GM12878 (cell line): ENCODE results near the gene KIF6. TPM values are rescaled to one million over a fixed set of nuclear protein-coding genes. Genes with fewer than 3 reads are reported as not detected.

Experiments used
- ATAC-seq: fragments of 200-7000 bp; cut with Tn5 transposase; 3 replicates; pipeline ENCODE4 v1.9.1; 2020; ENCODE audit warnings: mild to moderate bottlenecking, moderate library complexity
- BruUV-seq: library from RNA; stranded (reverse); fragments of 400-500 nt; replicated peaks from 2 replicates; lab custom pipeline; 2021; lab: Mats Ljungman, UMichigan
- CTCF ChIA-PET: fragments of 300-600 bp; sonication (Branson Sonifier 250); formaldehyde crosslinking; extraction: SDS; loops from one replicate; lab custom pipeline; 2021; ENCODE audit warnings: inconsistent platforms; lab: Yijun Ruan, JAX
- POLR2A ChIA-PET: fragments of 350-600 bp; formaldehyde crosslinking; extraction: SDS; loops from one replicate; lab custom pipeline; 2021; ENCODE audit warnings: inconsistent platforms; lab: Charles Lee
- RAD21 ChIA-PET: fragments of 300-600 bp; sonication (Branson Sonifier 250); formaldehyde crosslinking; loops from one replicate; lab custom pipeline; 2023; ENCODE audit warnings: antibody characterized with exemption; ENCODE audit not compliant: unreplicated experiment; lab: Charles Lee
- SMC1A ChIA-PET: fragments of 300-600 bp; sonication (Branson Sonifier 250); formaldehyde crosslinking; loops from one replicate; lab custom pipeline; 2023; ENCODE audit not compliant: unreplicated experiment, uncharacterized antibody; lab: Charles Lee
- DNase-seq: peaks from one replicate; pipeline ENCODE4 v3.0.0-alpha.2; 2011; ENCODE audit warnings: low read depth, low spot score
- FAIRE-seq: peaks from 3 replicates; lab custom pipeline; 2011; peaks lifted over from hg19 to GRCh38; lab: Jason Lieb, UNC
- H2AFZ ChIP-seq: 2 replicates; pipeline ENCODE4 v1.6.0; 2011; ENCODE audit warnings: low read depth, low read length, control low read depth; ENCODE audit not compliant: control insufficient read depth
- H3K27ac ChIP-seq: 2 replicates; pipeline ENCODE4 v1.5.1; 2011; ENCODE audit warnings: control low read depth; ENCODE audit not compliant: control insufficient read depth, insufficient read depth
- H3K27me3 ChIP-seq, 2 experiments: replicated peaks in 1 of 2; 2 replicates each; pipeline versions ENCODE4 v1.6.0 to v1.6.1; 2011; ENCODE audit warnings: low read length in 1 of 2; ENCODE audit not compliant: control insufficient read depth in 2 of 2, insufficient read depth in 2 of 2
- H3K36me3 ChIP-seq, 2 experiments: 2 replicates each; pipeline ENCODE4 v1.5.1; 2011; ENCODE audit warnings: low read length in 1 of 2; ENCODE audit not compliant: control insufficient read depth in 2 of 2, insufficient read depth in 2 of 2
- H3K4me1 ChIP-seq: 2 replicates; pipeline ENCODE4 v1.6.1; 2011; ENCODE audit warnings: mild to moderate bottlenecking, low read length, moderate library complexity, mixed read lengths; ENCODE audit not compliant: control insufficient read depth, insufficient read depth
- H3K4me2 ChIP-seq: 2 replicates; pipeline ENCODE4 v1.6.0; 2011; ENCODE audit warnings: control low read depth; ENCODE audit not compliant: control insufficient read depth, insufficient read depth
- H3K4me3 ChIP-seq: fragments of 200-600 bp; sonication (generic); 2 replicates; pipeline ENCODE4 v1.5.1; 2016
- H3K79me2 ChIP-seq: 2 replicates; pipeline ENCODE4 v1.6.0; 2011; ENCODE audit warnings: low read length; ENCODE audit not compliant: control insufficient read depth, insufficient read depth
- H3K9ac ChIP-seq: 2 replicates; pipeline ENCODE4 v1.8.0; 2011; ENCODE audit warnings: low read length, control low read depth, mixed read lengths; ENCODE audit not compliant: control insufficient read depth, insufficient read depth
- H3K9me3 ChIP-seq: replicated peaks from 3 replicates; pipeline ENCODE4 v1.5.1; 2011; ENCODE audit warnings: mild to moderate bottlenecking, low read length; ENCODE audit not compliant: control insufficient read depth, insufficient read depth
- H4K20me1 ChIP-seq: 2 replicates; pipeline ENCODE4 v1.6.0; 2011; ENCODE audit not compliant: control insufficient read depth, insufficient read depth
- CBX5 ChIP-seq: sonication (generic); IDR thresholded peaks from 2 replicates; pipeline ENCODE4 v1.6.1; 2016; ENCODE audit warnings: low read depth, moderate library complexity, mild to moderate bottlenecking, inconsistent platforms
- GATAD2B ChIP-seq: fragments of 450-650 bp; conservative IDR thresholded peaks from 2 replicates; pipeline ENCODE4 v1.6.1; 2017; ENCODE audit warnings: low read depth, mild to moderate bottlenecking, moderate library complexity
- HCFC1 ChIP-seq: fragments of 150-350 bp; IDR thresholded peaks from 2 replicates; pipeline ENCODE4 v1.6.1; 2014; ENCODE audit warnings: low read length
- JUND ChIP-seq: IDR thresholded peaks from 2 replicates; pipeline ENCODE4 v1.6.1; 2012; ENCODE audit warnings: low read depth, mild to moderate bottlenecking, low read length, improper control_type of control experiment, moderate library complexity
- KAT2A ChIP-seq: conservative IDR thresholded peaks from 2 replicates; pipeline ENCODE4 v1.6.1; 2011; ENCODE audit warnings: low read depth, low read length; ENCODE audit not compliant: control insufficient read depth
- NRF1 ChIP-seq: conservative IDR thresholded peaks from 2 replicates; pipeline ENCODE4 v1.6.1; 2011; ENCODE audit warnings: mild to moderate bottlenecking, low read depth, low read length, improper control_type of control experiment
- PBX3 ChIP-seq: IDR thresholded peaks from 2 replicates; pipeline ENCODE4 v1.6.1; 2011; ENCODE audit warnings: mild to moderate bottlenecking, low read depth, low read length, moderate library complexity; ENCODE audit not compliant: insufficient replicate concordance
- POLR2AphosphoS5 ChIP-seq: IDR thresholded peaks from 2 replicates; pipeline ENCODE4 v1.6.1; 2011; ENCODE audit warnings: mild to moderate bottlenecking, low read length, inconsistent platforms
- RELA ChIP-seq: fragments of 450-650 bp; IDR thresholded peaks from 2 replicates; pipeline ENCODE4 v1.8.0; 2014; ENCODE audit warnings: borderline replicate concordance; ENCODE audit not compliant: partially characterized antibody
- RFX5 ChIP-seq: IDR thresholded peaks from 2 replicates; pipeline ENCODE4 v1.6.1; 2011; ENCODE audit warnings: low read depth, low read length, improper control_type of control experiment
- SIN3A ChIP-seq: IDR thresholded peaks from 2 replicates; pipeline ENCODE4 v1.6.1; 2012; ENCODE audit warnings: low read depth, low read length, improper control_type of control experiment
- SMAD5 ChIP-seq: IDR thresholded peaks from 2 replicates; pipeline ENCODE4 v1.6.1; 2016; ENCODE audit warnings: antibody characterized with exemption, low read depth
- SREBF1 ChIP-seq: IDR thresholded peaks from 2 replicates; pipeline ENCODE4 v1.6.1; 2012; ENCODE audit warnings: mild to moderate bottlenecking, low read length
- SRF ChIP-seq, 2 experiments: IDR thresholded peaks; 2 replicates each; pipeline ENCODE4 v1.6.1; 2011; ENCODE audit warnings: low read depth in 2 of 2, low read length in 2 of 2, mild to moderate bottlenecking in 1 of 2, moderate library complexity in 1 of 2
- TCF7 ChIP-seq: IDR thresholded peaks from 2 replicates; pipeline ENCODE4 v1.6.1; 2014; ENCODE audit warnings: antibody characterized with exemption, borderline replicate concordance
- USF1 ChIP-seq: IDR thresholded peaks from 2 replicates; pipeline ENCODE4 v1.6.1; 2011; ENCODE audit warnings: borderline replicate concordance, low read depth, mild to moderate bottlenecking, moderate library complexity, mixed read lengths, low read length; ENCODE audit not compliant: insufficient read depth; ENCODE audit errors: extremely low read length
- ZZZ3 ChIP-seq: IDR thresholded peaks from 2 replicates; pipeline ENCODE4 v1.6.1; 2011; ENCODE audit warnings: low read depth; ENCODE audit not compliant: control insufficient read depth, insufficient read length
- WGBS: methylation state at CpG from one replicate; pipeline ENCODE4 v1.1.6; 2016; ENCODE audit warnings: low lambda C conversion rate; ENCODE audit not compliant: insufficient replicate concordance, insufficient coverage; ENCODE audit errors: missing lambda C conversion rate; 5-methylcytosine and 5-hydroxymethylcytosine counted together
- in situ Hi-C: fragments of 300-500 bp; cut with MboI; formaldehyde crosslinking; loops from 9 replicates; pipeline ENCODE4 v1.14.3; 2018; ENCODE audit warnings: mixed read lengths
- intact Hi-C: fragments of 100-400 bp; cut with micrococcal nuclease; formaldehyde crosslinking; loops from one replicate; pipeline ENCODE4 v1.14.2; 2022; ENCODE audit not compliant: unreplicated experiment
- polyA plus RNA-seq, 11 experiments: library from polyadenylated mRNA; depleted of rRNA in 4 of 11; unstranded in 6 of 11; stranded (reverse) in 5 of 11; fragments of >200 nt; fragmentation: Nextera tagmentation in 4 of 11; fragmentation: Illumina TruSeq in 1 of 11; extraction: Ambion mirVana in 4 of 11; extraction: Trizol in 1 of 11; gene quantifications; 1 replicate in 1 of 11; 2 replicates in 10 of 11; pipeline versions ENCODE4 v1.2.1 to v1.2.3, GENCODE V29; 2011 to 2016; ENCODE audit warnings: inconsistent platforms in 2 of 11, missing spikeins in 2 of 11, low read depth in 1 of 11
- total RNA-seq, 4 experiments: library from RNA; depleted of rRNA in 3 of 4; stranded (reverse); fragments of >200 nt in 3 of 4; fragmentation: Illumina TruSeq in 1 of 4; extraction: Trizol in 1 of 4; gene quantifications; 2 replicates each; pipeline versions ENCODE4 v1.2.1 to v1.2.3, GENCODE V29; 2013 to 2021
- TF ChIP-seq, protein P1 (sequence below): IDR thresholded peaks from 2 replicates; pipeline ENCODE4 v1.6.1; 2011; ENCODE audit warnings: low read depth, mild to moderate bottlenecking, low read length, moderate library complexity, borderline replicate concordance; ENCODE audit errors: extremely low read depth
- TF ChIP-seq, protein P2 (sequence below), 3 experiments: IDR thresholded peaks in 2 of 3; conservative IDR thresholded peaks in 1 of 3; 2 replicates each; pipeline ENCODE4 v1.5.1; 2011; ENCODE audit warnings: low read depth in 3 of 3, low read length in 3 of 3, mild to moderate bottlenecking in 3 of 3, control low read depth in 2 of 3, moderate library complexity in 2 of 3, inconsistent platforms in 1 of 3, mixed read lengths in 1 of 3; ENCODE audit not compliant: control insufficient read depth in 2 of 3, insufficient read depth in 1 of 3; ENCODE audit errors: extremely low read depth in 1 of 3

KIF6 gene
- total and polyA plus RNA-seq, 10 of the 15 experiments (the other 5 are each of a cell fraction or from before 2014, with no cell fraction given), result 0.09 to 1.0 (median 0.28) TPM

- ChIA-PET RAD21 (no interaction called here), CTCF (interaction anchor here (0.9 to 1.0 kb wide), 2 partner anchors 16 to 22 kb away, joined by 3 read pairs; no protein-coding TSS in a partner anchor), POLR2A (no interaction called here), SMC1A (interaction anchor here (0.7 to 1.1 kb wide), 2 partner anchors 45 to 90 kb away, joined by 3 read pairs; no protein-coding TSS in a partner anchor)
- Histone ChIP-seq H3K27ac (no peak overlapping the region), H3K4me1 (peaks cover 3% of the 10 kb centered on the region), H3K36me3 (no peaks in the 10 kb centered on the region), H3K9me3 (no peaks in the 10 kb centered on the region), H3K9ac (no peak overlapping the region), H4K20me1 (no peaks in the 10 kb centered on the region), H2AFZ (no peak overlapping the region), H3K4me2 (no peak overlapping the region), H3K27me3 (no peaks in the 10 kb centered on the region), H3K79me2 (no peaks in the 10 kb centered on the region), H3K4me3 (no peak overlapping the region)
- DNase-seq, result no peak
- BruUV-seq, result no TSS peak
- intact Hi-C loops, result no loop called here
- ATAC-seq, result no peak
- 96% methylated on average over 1 of the region's 1 CpG for WGBS
- no peak for FAIRE-seq
- TF ChIP-seq ZZZ3, result no peak
- no peak for TF ChIP-seq SRF (IDR thresholded peaks at IDR 0.05; ENCODE audit: low read depth in 2 of 2, low read length in 2 of 2)
- TF ChIP-seq SREBF1, result no peak
- TF ChIP-seq PBX3, result no peak
- TF ChIP-seq, protein P1, sequence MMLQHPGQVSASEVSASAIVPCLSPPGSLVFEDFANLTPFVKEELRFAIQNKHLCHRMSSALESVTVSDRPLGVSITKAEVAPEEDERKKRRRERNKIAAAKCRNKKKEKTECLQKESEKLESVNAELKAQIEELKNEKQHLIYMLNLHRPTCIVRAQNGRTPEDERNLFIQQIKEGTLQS, result no peak
- TF ChIP-seq RFX5, result no peak
- no peak for TF ChIP-seq NRF1
- TF ChIP-seq GATAD2B, result no peak
- no peak for TF ChIP-seq JUND
- no peak for TF ChIP-seq USF1
- TF ChIP-seq HCFC1, result no peak
- no peak for TF ChIP-seq SMAD5
- no peak for TF ChIP-seq RELA
- no peak for TF ChIP-seq CBX5
- TF ChIP-seq TCF7, result no peak
- TF ChIP-seq SIN3A, result no peak
- TF ChIP-seq, protein P2, sequence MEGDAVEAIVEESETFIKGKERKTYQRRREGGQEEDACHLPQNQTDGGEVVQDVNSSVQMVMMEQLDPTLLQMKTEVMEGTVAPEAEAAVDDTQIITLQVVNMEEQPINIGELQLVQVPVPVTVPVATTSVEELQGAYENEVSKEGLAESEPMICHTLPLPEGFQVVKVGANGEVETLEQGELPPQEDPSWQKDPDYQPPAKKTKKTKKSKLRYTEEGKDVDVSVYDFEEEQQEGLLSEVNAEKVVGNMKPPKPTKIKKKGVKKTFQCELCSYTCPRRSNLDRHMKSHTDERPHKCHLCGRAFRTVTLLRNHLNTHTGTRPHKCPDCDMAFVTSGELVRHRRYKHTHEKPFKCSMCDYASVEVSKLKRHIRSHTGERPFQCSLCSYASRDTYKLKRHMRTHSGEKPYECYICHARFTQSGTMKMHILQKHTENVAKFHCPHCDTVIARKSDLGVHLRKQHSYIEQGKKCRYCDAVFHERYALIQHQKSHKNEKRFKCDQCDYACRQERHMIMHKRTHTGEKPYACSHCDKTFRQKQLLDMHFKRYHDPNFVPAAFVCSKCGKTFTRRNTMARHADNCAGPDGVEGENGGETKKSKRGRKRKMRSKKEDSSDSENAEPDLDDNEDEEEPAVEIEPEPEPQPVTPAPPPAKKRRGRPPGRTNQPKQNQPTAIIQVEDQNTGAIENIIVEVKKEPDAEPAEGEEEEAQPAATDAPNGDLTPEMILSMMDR (IDR thresholded peaks at IDR 0.05 in 2 of 3, conservative IDR thresholded peaks at IDR 0.05 in 1 of 3; ENCODE audit: control insufficient read depth in 2 of 3, extremely low read depth in 1 of 3, insufficient read depth in 1 of 3, low read depth in 3 of 3, low read length in 3 of 3), result no peak
- no peak for TF ChIP-seq KAT2A
- no peak for TF ChIP-seq POLR2AphosphoS5
- in situ Hi-C loops, result no loop called here
These were observed 313.7 kb downstream of the KIF6 start for GRCh38 chr6:39411465-39411864.
